ENCODE results near the gene SDK1.

Gene SDK1

GRCh38 chr7:3971323-3971722 is 670.3 kb downstream of the SDK1 start:
- DNase-seq (ENCODE audit: extremely low read depth, low read depth), result no peak
- TF ChIP-seq CTCF (IDR thresholded peaks at IDR 0.05; ENCODE audit: low read depth, low read length), result no peak

- no peak for DNase-seq (ENCODE audit: extremely low read depth, low read depth)
- no peak for TF ChIP-seq CTCF (IDR thresholded peaks at IDR 0.05; ENCODE audit: low read depth, low read length)
Measured at GRCh38 chr7:3973264-3973663, 672.2 kb downstream of the SDK1 start.

- no peak for TF ChIP-seq CTCF (IDR thresholded peaks at IDR 0.05; ENCODE audit: low read depth, low read length)
- no peak for DNase-seq (ENCODE audit: extremely low read depth, low read depth)
Measured at GRCh38 chr7:3974329-3974728, 673.3 kb downstream of the SDK1 start.

- no peak for DNase-seq (ENCODE audit: extremely low read depth, low read depth)
- TF ChIP-seq CTCF (IDR thresholded peaks at IDR 0.05; ENCODE audit: low read depth, low read length), result no peak
Measured at GRCh38 chr7:3975371-3975770, 674.3 kb downstream of the SDK1 start.

- no peak for DNase-seq (ENCODE audit: extremely low read depth, low read depth)
- TF ChIP-seq CTCF (IDR thresholded peaks at IDR 0.05; ENCODE audit: low read depth, low read length), result no peak
Measured at GRCh38 chr7:3977391-3977790, 676.3 kb downstream of the SDK1 start.

GRCh38 chr7:3978839-3979238 is 677.8 kb downstream of the SDK1 start:
- TF ChIP-seq CTCF (IDR thresholded peaks at IDR 0.05; ENCODE audit: low read depth, low read length), result no peak
- DNase-seq (ENCODE audit: extremely low read depth, low read depth), result no peak

GRCh38 chr7:3979611-3980299 is 678.7 kb downstream of the SDK1 start:
- no peak for TF ChIP-seq CTCF (IDR thresholded peaks at IDR 0.05; ENCODE audit: low read depth, low read length)

More at GRCh38 chr7:3979611-3980299, 678.7 kb downstream of the SDK1 start:
- no peak for DNase-seq (ENCODE audit: extremely low read depth, low read depth)
